ENCODE measurements around the gene TMEM87B.

DNA sequence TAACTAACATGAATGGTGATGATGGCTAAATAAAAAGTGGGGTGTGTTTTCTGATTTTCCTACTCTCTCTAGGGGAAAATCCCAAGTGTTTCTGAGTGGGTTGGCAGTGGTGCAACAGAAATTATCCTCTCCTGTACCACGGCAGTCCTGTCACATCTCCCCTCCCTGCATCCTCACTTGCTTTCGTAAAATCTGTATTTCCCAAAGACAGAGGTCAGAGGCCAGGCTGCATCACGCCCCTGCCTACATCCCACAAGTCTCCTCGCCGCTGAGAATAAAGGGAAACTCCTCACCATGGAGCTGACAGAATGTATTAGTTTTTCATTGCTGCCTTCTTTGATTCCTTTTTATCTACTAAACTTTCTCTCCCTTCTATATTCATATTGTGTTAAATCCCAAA is 96.2 kb downstream of the TMEM87B start:
- TF ChIP-seq TCF7L2 (IDR thresholded peaks at IDR 0.05; ENCODE audit: borderline replicate concordance, extremely low read depth, insufficient read depth, insufficient read length) (no peak), RAD21 (IDR thresholded peaks at IDR 0.05; ENCODE audit: low read depth) (no peak), POLR2A (IDR thresholded peaks at IDR 0.05; ENCODE audit: borderline replicate concordance, extremely low read depth, insufficient read depth, insufficient read length) (no peak), ZNF274 (IDR thresholded peaks at IDR 0.05; ENCODE audit: low read depth, low read length) (no peak), CEBPB (IDR thresholded peaks at IDR 0.05; ENCODE audit: low read depth) (no peak), EZH2phosphoT487 (IDR thresholded peaks at IDR 0.05; ENCODE audit: borderline replicate concordance) (no peak), SRF (IDR thresholded peaks at IDR 0.05; ENCODE audit: low read depth) (no peak), SIN3A (IDR thresholded peaks at IDR 0.05; ENCODE audit: low read depth) (no peak), EZH2 (IDR thresholded peaks at IDR 0.05) (no peak), JUND (IDR thresholded peaks at IDR 0.05) (no peak)
- TF ChIP-seq, protein P1, sequence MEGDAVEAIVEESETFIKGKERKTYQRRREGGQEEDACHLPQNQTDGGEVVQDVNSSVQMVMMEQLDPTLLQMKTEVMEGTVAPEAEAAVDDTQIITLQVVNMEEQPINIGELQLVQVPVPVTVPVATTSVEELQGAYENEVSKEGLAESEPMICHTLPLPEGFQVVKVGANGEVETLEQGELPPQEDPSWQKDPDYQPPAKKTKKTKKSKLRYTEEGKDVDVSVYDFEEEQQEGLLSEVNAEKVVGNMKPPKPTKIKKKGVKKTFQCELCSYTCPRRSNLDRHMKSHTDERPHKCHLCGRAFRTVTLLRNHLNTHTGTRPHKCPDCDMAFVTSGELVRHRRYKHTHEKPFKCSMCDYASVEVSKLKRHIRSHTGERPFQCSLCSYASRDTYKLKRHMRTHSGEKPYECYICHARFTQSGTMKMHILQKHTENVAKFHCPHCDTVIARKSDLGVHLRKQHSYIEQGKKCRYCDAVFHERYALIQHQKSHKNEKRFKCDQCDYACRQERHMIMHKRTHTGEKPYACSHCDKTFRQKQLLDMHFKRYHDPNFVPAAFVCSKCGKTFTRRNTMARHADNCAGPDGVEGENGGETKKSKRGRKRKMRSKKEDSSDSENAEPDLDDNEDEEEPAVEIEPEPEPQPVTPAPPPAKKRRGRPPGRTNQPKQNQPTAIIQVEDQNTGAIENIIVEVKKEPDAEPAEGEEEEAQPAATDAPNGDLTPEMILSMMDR (IDR thresholded peaks at IDR 0.05 in 2 of 3, conservative IDR thresholded peaks at IDR 0.05 in 1 of 3; ENCODE audit: borderline replicate concordance in 1 of 3, insufficient read depth in 1 of 3, low read depth in 2 of 3, low read length in 2 of 3), result no peak
- TF ChIP-seq, protein P2, sequence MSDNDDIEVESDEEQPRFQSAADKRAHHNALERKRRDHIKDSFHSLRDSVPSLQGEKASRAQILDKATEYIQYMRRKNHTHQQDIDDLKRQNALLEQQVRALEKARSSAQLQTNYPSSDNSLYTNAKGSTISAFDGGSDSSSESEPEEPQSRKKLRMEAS (IDR thresholded peaks at IDR 0.05), result no peak
- TF ChIP-seq, protein P3, sequence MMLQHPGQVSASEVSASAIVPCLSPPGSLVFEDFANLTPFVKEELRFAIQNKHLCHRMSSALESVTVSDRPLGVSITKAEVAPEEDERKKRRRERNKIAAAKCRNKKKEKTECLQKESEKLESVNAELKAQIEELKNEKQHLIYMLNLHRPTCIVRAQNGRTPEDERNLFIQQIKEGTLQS (IDR thresholded peaks at IDR 0.05), result no peak
- TF ChIP-seq, protein P4, sequence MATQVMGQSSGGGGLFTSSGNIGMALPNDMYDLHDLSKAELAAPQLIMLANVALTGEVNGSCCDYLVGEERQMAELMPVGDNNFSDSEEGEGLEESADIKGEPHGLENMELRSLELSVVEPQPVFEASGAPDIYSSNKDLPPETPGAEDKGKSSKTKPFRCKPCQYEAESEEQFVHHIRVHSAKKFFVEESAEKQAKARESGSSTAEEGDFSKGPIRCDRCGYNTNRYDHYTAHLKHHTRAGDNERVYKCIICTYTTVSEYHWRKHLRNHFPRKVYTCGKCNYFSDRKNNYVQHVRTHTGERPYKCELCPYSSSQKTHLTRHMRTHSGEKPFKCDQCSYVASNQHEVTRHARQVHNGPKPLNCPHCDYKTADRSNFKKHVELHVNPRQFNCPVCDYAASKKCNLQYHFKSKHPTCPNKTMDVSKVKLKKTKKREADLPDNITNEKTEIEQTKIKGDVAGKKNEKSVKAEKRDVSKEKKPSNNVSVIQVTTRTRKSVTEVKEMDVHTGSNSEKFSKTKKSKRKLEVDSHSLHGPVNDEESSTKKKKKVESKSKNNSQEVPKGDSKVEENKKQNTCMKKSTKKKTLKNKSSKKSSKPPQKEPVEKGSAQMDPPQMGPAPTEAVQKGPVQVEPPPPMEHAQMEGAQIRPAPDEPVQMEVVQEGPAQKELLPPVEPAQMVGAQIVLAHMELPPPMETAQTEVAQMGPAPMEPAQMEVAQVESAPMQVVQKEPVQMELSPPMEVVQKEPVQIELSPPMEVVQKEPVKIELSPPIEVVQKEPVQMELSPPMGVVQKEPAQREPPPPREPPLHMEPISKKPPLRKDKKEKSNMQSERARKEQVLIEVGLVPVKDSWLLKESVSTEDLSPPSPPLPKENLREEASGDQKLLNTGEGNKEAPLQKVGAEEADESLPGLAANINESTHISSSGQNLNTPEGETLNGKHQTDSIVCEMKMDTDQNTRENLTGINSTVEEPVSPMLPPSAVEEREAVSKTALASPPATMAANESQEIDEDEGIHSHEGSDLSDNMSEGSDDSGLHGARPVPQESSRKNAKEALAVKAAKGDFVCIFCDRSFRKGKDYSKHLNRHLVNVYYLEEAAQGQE (IDR thresholded peaks at IDR 0.05; ENCODE audit: low read depth), result no peak

All from HCT116 (cell line).